Lung (tissue), 12 donors: ENCODE measurements around the gene EMILIN3. TPM values are rescaled to one million over a fixed set of nuclear protein-coding genes. Genes with fewer than 3 reads are reported as not detected.

Experiments used
- ATAC-seq: fragments of 200-7000 bp; cut with Tn5 transposase; one replicate; pipeline ENCODE4 v1.9.1; 2020; ENCODE audit warnings: moderate number of reproducible peaks; ENCODE audit not compliant: insufficient read depth, low FRiP score
- DNase-seq, 3 donors: peaks; one replicate each; pipeline ENCODE4 v3.0.0-alpha.2; 2013 to 2017
- H3K27ac ChIP-seq, 2 donors: one replicate each; pipeline ENCODE4 v1.5.1; 2013; ENCODE audit warnings: mild to moderate bottlenecking in 2 of 2, moderate library complexity in 2 of 2, control low read depth in 1 of 2, inconsistent platforms in 1 of 2, low read depth in 1 of 2, low read length in 1 of 2
- H3K27me3 ChIP-seq, 3 donors: one replicate each; pipeline ENCODE4 v1.5.1; 2013; ENCODE audit warnings: low read length in 2 of 3; ENCODE audit not compliant: control insufficient read depth in 3 of 3, insufficient read depth in 3 of 3
- H3K36me3 ChIP-seq, 4 donors: one replicate each; pipeline ENCODE4 v1.5.1; 2013; ENCODE audit warnings: low read length in 4 of 4, mild to moderate bottlenecking in 1 of 4, moderate library complexity in 1 of 4; ENCODE audit not compliant: control insufficient read depth in 4 of 4, insufficient read depth in 4 of 4
- H3K4me1 ChIP-seq, 5 donors: one replicate each; pipeline ENCODE4 v1.5.1; 2013; ENCODE audit warnings: low read length in 5 of 5, mild to moderate bottlenecking in 2 of 5, moderate library complexity in 1 of 5; ENCODE audit not compliant: control insufficient read depth in 5 of 5, insufficient read depth in 5 of 5
- H3K4me3 ChIP-seq: one replicate; pipeline ENCODE4 v1.5.1; 2013; ENCODE audit warnings: mild to moderate bottlenecking, control low read depth, moderate library complexity
- H3K9ac ChIP-seq, 2 donors: one replicate each; pipeline ENCODE4 v1.5.1; 2013; ENCODE audit warnings: low read length in 2 of 2, control low read depth in 1 of 2; ENCODE audit not compliant: insufficient read depth in 1 of 2
- H3K9me3 ChIP-seq, 4 donors: one replicate each; pipeline ENCODE4 v1.5.1; 2013; ENCODE audit warnings: low read length in 3 of 4, mild to moderate bottlenecking in 1 of 4, moderate library complexity in 1 of 4; ENCODE audit not compliant: control insufficient read depth in 4 of 4, insufficient read depth in 3 of 4
- WGBS, 2 donors: extraction: QIAGEN DNeasy Blood & Tissue Kit; methylation state at CpG; one replicate each; pipeline ENCODE4 v1.1.7; 2013; 5-methylcytosine and 5-hydroxymethylcytosine counted together
- polyA plus RNA-seq, 2 donors: library from polyadenylated mRNA; stranded (reverse); fragments of 200-250 nt; gene quantifications; one replicate each; pipeline ENCODE4 v1.2.1, GENCODE V29; 2013
- total RNA-seq, 2 donors: library from RNA; depleted of rRNA in 1 of 2; stranded (reverse); fragments of >200 nt in 1 of 2; gene quantifications; one replicate each; pipeline ENCODE4 v1.2.1, GENCODE V29; 2014 to 2021
- TF ChIP-seq, protein P1 (sequence below): IDR thresholded peaks from 2 replicates; pipeline ENCODE4 v1.5.1; 2012; ENCODE audit warnings: mild to moderate bottlenecking; ENCODE audit errors: control extremely low read depth, extremely low read depth
- donor health status: control.
- donor health status: control.
- donor health status: Bipolar disorder and iron deficiency.
- donor health status: healthy.
- donor health status: DM: yes; HTN: yes; CAD: no.

EMILIN3 gene
- total and polyA plus RNA-seq, 4 donors = 0.06 to 1.7 (median 0.29) TPM

DNA sequence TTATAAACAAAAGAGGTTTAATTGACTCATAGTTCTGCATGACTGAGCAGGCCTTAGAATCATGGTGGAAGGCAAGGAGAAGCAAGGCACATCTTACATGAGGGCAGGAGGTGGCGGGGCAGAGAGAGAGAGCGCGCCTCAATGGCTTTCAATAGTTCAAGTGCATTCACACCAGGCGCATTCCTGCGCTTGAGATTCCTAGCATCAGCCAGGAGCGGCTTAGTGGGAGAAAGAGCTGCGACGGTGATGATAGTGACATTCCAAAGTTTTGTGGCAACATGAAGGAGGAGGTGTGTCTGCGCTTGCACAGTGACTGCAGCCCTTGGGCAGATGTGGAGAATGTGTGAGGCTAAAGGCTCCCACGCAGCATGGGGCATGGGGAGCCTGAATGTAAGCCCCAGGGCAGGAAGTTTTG lies 25.0 kb upstream of the EMILIN3 start:
- Histone ChIP-seq H3K4me1 (peaks cover 0 to 12% (median 6%) of the 10 kb centered on the region in 5 donors), H3K27me3 (no peaks in the 10 kb centered on the region), H3K4me3 (no peak overlapping the region), H3K9ac (no peak overlapping the region), H3K9me3 (no peaks in the 10 kb centered on the region), H3K27ac (no peak overlapping the region), H3K36me3 (no peaks in the 10 kb centered on the region)
- WGBS, 2 donors = 79 to 95% methylated on average over 10 of the region's 10 CpGs
- DNase-seq = peak in 2 of 3 donors; percentile 27 to 31
- ATAC-seq = no peak
- TF ChIP-seq, protein P1, sequence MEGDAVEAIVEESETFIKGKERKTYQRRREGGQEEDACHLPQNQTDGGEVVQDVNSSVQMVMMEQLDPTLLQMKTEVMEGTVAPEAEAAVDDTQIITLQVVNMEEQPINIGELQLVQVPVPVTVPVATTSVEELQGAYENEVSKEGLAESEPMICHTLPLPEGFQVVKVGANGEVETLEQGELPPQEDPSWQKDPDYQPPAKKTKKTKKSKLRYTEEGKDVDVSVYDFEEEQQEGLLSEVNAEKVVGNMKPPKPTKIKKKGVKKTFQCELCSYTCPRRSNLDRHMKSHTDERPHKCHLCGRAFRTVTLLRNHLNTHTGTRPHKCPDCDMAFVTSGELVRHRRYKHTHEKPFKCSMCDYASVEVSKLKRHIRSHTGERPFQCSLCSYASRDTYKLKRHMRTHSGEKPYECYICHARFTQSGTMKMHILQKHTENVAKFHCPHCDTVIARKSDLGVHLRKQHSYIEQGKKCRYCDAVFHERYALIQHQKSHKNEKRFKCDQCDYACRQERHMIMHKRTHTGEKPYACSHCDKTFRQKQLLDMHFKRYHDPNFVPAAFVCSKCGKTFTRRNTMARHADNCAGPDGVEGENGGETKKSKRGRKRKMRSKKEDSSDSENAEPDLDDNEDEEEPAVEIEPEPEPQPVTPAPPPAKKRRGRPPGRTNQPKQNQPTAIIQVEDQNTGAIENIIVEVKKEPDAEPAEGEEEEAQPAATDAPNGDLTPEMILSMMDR = no peak

DNA sequence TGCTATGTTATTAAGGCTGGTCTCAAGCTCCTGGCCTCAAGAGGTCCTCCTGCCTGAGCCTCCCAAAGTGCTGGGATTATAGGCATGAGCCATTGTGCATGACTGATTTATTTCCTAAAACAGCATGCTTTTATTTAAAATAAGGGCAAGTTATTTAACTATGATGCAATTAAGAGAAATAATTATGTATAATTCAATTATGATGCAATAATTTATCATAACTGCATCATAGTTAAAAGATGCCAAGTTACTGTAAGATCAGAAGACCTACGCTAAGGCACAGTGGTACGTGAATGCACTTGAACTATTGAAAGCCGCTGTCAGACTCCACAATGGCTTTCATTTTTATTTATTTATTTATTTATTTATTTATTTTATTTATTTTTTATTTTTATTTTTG lies 24.3 kb upstream of the EMILIN3 start:
- 95 to 96% methylated on average over 3 of the region's 3 CpGs for WGBS, 2 donors
- TF ChIP-seq, protein P1 = no peak
- H3K9ac ChIP-seq = no peak overlapping the region
- ATAC-seq (no peak), DNase-seq (no peak)
- H3K4me3 ChIP-seq = no peak overlapping the region
- H3K27ac ChIP-seq = no peak overlapping the region
- H3K36me3 ChIP-seq = no peaks in the 10 kb centered on the region
- H3K4me1 ChIP-seq = peaks cover 0 to 12% (median 4%) of the 10 kb centered on the region in 5 donors
- H3K27me3 ChIP-seq = no peaks in the 10 kb centered on the region
- no peaks in the 10 kb centered on the region for H3K9me3 ChIP-seq

DNA sequence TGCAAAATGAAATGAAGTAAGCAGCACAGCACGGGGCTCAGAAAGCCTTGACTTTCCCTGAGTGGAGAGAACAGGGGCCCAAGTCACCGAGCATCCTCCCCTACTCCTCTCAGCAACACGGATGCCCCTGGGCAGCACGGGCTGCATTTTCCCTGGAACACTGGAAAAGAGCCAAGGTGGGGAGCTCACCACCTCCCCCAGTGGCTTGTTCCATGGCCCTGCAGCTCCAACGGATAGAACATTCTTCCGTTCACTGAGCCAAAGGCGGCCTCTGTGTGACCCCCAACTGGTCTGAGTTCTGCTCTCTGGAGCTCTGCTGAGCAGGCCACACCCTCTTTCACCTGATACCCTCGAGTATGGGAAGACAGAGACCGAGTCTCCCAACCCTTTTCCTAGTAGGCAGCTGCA lies 20.8 kb upstream of the EMILIN3 start:
- Histone ChIP-seq H3K36me3 (no peaks in the 10 kb centered on the region), H3K4me1 (peaks cover 0 to 5% (median 0%) of the 10 kb centered on the region in 5 donors), H3K27me3 (no peaks in the 10 kb centered on the region), H3K4me3 (no peak overlapping the region), H3K27ac (no peak overlapping the region), H3K9ac (no peak overlapping the region), H3K9me3 (peaks cover 0 to 2% (median 0%) of the 10 kb centered on the region in 4 donors)
- DNase-seq (no peak), ATAC-seq (no peak)
- WGBS, 2 donors = 49 to 55% methylated on average over 9 of the region's 9 CpGs
- TF ChIP-seq, protein P1 = no peak
